GM18519 (cell line): ENCODE measurements around the gene SPAG9.
"Not testable (repeated sequence)": the region's sequence is repeated elsewhere in the genome, so short reads cannot be mapped to it uniquely, and the experiment has no call there.

Experiments used
- ATAC-seq: cut with Tn5 transposase; IDR thresholded peaks from one replicate; pipeline ENCODE4 v1.9.1; 2021; ENCODE audit warnings: mild to moderate bottlenecking, moderate library complexity; ENCODE audit not compliant: unreplicated experiment, low FRiP score

The SPAG9 gene

DNA sequence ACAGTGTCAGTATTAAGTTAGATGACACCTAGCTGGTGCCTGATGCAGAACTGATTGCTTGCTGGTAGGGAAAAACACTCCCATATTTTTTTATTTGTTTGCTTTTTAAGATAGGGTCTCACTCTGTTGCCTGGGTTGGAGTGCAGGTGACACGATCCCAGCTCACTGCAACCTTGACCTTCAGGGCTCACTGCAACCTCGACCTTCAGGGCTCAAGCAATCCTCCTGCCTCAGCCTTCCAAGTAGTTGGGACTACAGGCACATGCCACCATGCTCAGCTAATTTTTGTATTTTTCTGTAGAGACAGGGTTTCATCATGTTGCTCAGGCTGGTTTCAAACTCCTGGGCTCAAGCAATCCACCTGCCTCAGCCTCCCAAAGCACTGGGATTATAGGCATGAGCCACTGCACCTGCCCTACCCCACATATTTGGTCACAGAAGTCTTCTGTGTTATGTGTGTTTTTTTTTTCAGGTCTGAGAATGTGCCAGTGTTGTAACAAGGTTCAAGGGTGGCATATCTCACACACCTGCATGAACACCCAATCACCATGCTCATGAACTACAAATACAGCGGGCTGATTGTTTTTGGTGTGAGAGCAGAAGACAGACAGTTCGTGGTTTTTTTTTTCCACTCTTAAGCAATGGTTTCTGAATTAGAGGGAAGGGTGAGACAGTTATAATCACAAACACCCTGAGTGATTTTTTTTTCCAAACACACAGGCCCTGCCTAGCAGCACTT, 22.8 kb downstream of the SPAG9 start:
- ATAC-seq = no peak

DNA sequence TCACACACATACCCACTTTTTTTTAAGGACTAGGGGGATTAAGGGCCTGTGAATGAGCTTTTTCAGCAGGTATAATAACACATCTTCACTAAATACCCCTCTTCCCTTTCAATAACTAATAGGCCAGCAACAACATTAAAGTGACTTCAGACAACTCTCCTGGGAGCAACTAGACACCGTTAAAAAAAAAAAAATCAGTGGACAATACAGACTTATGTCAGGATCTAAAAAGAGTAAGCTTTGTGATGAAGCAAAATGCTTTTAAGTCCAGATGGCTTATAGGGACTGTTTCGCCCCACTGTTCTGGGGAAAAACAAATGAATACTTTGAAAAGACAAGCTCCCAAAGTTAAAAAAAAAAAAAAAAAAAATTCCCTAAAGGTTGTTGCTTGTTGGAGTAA, 29.0 kb downstream of the SPAG9 start:
- ATAC-seq = no peak

DNA sequence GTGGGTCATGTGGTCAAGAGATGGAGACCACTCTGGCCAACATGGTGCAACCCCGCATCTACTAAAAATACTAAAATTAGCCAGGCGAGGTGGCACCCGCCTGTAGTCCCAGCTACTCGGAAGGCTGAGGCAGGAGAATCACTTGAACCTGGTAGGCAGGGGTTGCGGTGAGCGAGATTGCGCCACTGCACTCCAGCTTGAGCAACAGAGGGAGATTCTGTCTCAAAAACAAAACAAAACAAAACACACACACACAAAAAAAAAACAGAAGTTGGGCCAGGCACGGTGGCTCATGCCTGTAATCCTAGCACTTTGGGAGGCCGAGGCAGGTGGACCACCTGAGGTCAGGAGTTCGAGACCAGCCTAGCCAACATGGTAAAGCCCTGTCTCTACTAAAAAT, 31.8 kb downstream of the SPAG9 start:
- not testable (repeated sequence) for ATAC-seq

DNA sequence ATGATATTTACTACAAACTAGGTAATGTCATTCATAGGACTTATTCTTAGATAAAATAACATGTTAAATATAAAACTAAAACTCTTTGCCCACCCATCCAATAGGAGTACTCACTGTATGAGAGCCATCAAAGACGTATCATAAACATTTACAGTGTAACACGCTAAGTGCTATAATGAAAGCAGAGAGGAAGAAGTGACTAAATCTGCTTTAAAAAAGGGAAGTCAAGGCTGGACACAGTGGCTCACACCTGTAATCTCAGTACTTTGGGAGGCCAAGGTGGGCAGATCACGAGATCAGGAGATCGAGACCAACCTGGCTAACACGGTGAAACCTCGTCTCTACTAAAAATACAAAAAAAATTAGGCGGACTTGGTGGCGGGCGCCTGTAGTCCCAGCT, 32.4 kb downstream of the SPAG9 start:
- no peak for ATAC-seq

DNA sequence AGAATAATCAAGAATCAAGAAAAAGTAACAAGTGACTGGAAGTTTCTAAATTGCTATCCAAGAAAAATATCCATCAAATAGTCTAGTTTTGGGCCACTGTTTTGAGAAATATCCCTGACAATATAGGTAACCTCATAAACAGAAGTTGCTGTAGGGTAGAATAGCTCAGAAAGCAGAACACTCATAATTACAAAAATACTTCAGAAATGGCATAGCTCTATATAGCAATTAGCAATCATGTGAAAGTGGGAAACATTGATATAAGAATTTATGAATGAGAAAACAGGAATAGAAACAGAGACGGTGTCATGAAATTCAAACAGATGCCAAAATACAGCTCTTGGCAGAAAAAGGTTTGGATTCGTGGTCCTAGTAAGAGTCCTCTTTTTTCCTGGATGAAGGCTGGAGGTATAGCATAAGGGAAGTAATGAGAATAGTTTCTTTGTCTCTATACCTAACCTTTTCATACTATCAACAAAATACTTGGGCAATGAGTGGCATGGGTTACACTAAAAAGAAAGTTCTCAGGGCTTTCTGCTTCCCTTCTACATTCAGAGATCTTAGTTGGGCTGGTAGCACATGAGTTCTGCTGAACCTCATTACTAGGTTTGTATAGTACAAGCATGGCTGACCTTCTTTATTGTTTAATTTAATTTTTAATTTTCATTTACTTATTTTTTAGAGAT, 33.5 kb downstream of the SPAG9 start:
- ATAC-seq = no peak

DNA sequence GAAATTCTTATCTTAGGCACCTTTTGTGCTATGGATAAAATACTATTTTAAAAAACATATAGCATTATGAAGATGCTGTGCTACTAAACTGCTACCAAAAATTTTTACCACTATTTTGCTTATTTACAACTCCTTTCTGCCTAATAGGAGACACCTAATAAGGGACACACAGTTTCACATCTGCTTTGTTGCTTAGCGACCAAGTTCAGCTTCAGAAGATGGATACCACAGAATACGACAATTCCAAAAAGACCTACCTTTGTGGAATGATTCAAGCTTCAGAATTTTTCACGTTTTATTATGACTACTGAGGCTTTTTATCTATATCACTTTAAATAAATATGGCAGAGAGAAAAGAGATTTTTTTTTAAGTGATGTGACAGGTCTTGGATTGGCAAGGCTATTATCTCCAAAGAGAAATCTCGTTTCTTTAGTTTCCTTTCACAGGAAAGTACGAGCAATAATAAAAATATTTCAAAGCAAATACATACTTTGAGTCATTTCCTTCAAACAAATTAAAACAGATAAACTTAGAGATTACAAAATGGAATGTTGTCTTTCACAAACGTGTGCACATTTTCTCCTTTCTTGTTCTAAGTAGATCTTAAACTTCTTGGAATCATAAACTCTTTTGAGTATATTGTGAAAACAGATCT, 35.4 kb downstream of the SPAG9 start:
- ATAC-seq = no peak

DNA sequence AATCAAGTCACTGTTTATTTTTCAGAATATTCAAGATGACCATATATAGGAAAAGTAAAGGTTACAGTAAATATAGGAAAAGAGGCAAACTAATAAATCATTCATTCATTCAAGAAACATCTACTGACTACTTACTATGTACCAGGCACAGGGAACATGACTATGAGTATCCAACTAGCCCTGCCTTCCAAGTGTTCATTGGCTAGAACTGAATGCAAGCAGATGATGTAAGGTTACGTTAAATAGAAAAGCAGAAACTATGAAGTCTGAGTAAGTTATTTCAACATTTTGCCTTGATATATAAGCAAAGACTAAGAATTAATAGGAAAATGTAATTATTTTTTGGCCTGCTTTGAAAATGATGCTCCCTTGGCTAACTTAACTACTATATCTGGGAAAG, 36.7 kb downstream of the SPAG9 start:
- no peak for ATAC-seq

DNA sequence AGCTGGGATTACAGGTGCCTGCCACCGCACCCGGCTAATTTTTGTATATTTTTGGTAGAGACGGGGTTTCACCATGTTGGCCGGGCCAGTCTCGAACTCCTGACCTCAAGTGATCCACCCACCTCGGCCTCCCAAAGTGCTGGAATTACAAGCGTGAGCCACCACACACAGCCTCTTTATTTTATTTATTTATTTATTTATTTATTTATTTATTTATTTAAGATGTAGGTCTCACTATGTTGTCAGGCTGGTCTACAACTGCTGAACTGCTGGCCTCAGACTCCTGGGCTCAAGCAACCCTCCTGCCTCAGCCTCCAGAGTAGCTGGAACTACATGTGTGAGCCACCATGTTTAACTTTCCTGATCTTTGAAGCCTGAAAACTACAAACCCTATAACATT, 37.3 kb downstream of the SPAG9 start:
- not testable (repeated sequence) for ATAC-seq

DNA sequence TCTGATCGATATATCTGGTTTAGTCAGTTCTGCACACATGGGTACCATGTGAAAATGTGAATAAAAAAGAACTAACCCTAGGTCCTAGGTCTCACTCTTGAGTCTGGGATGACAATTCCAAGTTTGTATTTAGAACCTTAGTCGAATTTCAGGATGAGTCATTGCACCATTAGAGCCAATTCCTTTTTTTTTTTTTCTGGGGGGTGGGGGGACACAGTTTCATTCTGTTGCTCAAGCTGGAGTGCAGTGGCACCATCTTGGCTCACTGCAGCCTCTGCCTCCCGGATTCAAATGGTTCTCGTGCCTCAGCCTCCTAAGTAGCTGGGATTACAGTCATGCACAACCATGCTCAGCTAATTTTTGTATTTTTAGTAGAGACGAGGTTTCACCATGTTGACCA, 41.6 kb downstream of the SPAG9 start:
- no peak for ATAC-seq

DNA sequence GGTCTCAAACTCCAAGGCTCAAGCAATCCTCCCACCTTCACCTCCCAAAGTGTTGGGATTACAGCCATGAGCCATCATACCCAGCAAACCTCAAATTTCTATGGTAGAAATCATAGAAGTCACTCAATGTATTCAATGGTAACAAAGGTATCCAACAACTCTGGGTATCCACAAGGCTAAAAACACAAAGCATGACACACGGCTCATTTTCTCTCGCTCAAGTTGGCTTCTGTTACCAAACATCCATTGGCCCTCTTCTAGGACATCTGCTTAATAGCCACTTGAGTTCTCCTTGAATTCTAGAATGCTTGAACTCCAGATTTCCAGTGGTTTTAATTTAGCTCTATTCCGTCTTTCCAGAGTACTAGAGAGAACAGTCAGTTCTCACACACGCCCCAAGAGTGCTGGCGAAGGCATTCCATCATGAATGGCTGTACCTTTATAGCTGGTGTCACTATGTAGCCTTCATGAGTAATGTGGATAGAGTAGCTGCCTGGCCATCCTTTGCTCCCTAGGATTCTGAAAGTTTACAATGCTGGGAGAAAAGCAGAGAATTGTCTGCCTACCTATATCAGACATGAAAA, 42.6 kb downstream of the SPAG9 start:
- no peak for ATAC-seq

DNA sequence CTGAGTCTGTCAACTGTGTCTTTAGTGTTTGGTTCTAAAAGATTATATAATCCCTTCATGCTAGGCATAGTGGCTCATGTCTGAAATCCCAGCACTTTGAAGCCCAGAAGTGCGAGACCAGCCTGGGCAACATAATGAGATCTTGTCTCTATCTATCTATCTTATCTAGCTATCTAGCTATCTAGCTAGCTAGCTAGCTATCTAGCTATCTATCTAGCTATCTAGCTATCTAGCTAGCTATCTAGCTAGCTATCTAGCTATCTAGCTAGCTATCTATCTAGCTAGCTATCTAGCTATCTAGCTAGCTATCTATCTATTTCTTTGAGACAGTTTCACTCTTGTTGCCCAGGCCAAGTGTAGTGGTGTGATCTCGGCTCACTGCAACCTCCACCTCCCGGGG, 43.8 kb downstream of the SPAG9 start:
- no peak for ATAC-seq

DNA sequence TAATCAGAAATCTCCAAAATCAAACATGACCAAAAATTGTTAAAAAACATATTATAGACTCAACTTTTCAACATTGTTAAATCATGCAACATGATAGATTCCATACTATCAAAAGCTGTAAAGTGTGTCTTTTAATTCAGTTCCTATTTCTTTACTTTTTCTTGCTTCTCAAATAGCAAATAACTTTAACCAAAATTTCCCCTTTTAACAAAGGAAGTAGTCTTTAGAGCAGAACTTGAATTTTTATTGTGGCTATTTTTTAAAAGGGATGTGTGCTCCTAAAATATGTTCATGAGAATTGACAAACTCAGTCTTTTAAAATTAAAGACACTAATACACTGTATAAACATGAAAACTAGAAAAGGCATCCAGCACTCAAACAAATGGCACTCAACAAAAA, 49.1 kb downstream of the SPAG9 start:
- ATAC-seq = no peak

DNA sequence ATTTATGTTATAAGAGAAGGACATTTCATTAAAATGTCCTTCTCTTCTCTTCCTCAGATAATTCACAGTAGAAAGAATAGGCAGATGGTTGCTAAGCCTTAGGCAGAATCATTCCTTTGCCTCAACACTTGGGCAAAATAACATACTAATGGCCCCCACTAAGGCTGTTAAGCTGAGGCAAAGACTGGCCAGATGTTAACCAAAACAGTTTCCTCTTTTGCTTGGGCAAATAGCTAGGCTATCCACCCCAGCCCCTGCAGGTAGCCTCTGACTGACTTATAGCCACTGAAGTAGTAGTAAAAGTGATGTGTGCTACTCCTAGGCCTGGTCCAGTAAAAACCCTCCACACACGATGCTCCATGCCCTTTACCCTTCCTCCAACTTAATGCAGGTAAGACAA, 55.2 kb downstream of the SPAG9 start:
- ATAC-seq = no peak

DNA sequence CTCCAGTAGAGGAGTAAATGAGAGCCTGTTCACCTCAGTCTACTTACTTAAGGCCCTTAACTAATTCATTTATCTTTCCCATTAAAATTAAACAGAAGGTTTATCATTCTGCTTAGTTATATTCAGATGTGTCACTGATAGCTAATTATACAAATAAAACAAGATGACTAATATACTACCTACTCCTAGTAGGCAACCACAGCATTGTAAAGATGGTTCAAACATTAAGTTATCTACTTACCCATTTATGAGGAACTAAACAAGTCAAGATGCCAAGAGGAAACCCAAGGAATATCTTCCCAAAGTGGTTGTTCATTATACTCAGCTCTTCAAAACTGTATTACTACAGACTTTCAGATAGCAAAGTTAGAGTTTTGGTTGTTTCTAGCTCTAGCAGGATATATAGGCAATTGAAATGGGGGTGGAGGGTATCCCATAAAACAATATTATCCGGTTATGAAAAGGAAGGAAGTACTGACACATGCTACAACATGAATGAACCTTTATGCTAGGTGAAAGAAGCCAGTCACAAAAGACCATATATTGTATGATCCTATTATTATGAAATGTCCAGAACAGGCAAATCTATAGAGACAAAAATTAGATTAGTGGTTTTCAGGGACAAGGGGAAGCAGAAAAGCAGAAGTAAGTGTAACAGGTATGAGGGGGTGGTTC, 56.5 kb downstream of the SPAG9 start:
- ATAC-seq = no peak

DNA sequence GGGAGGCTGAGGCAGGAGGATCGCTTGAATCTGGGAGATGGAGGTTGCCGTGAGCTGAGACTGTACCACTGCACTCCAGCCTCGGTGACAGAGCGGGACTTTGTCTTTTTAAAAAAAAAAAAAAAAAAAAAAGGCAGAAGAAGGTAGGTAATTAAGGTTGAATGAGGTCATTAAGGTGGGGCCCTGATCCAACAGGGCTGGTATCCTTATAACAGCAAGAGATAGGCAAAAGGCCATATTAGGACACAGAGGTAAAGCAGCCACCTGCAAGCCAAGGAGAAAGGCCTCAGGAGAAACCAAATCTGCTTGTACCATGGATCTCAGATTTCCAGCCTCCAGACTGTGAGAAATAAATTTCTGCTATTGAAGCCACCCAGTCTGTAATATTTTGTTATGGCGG, 60.3 kb downstream of the SPAG9 start:
- no peak for ATAC-seq

DNA sequence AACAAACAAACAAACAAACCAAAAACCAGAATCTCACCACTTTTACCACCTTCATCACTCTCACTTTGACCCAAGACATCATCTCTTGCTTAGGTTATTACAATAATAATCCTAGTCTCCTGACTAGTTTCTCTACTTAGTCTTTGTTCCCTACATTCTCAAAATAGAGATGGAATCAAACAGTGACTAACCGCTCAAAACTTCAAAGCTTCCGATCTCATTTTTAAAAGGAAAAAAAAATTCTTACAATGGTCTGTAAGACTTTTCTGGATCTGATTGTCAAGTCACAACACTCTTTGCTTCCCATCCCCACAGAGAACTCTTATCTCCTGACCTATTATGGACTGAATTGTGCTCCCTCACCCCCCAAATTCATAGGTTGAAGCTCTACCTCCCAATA, 60.9 kb downstream of the SPAG9 start:
- ATAC-seq = no peak

DNA sequence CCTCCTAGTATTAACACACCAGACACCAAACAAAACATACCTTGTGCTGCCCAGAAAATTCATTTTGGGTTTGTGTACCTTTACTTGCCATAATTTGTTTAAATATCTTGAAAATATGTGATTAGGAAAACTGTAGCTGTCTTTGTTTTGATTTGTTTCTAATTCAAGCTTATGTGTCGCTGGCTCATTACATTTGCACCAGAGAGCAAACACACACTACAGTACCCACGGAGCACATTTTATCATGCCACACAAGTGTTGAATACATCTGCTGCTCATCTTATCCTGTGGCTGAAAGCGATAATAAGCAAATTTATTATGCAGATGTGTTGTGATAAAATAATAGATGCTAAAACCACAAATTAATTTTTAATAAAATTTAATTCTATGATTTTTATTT, 63.1 kb downstream of the SPAG9 start:
- ATAC-seq = no peak

DNA sequence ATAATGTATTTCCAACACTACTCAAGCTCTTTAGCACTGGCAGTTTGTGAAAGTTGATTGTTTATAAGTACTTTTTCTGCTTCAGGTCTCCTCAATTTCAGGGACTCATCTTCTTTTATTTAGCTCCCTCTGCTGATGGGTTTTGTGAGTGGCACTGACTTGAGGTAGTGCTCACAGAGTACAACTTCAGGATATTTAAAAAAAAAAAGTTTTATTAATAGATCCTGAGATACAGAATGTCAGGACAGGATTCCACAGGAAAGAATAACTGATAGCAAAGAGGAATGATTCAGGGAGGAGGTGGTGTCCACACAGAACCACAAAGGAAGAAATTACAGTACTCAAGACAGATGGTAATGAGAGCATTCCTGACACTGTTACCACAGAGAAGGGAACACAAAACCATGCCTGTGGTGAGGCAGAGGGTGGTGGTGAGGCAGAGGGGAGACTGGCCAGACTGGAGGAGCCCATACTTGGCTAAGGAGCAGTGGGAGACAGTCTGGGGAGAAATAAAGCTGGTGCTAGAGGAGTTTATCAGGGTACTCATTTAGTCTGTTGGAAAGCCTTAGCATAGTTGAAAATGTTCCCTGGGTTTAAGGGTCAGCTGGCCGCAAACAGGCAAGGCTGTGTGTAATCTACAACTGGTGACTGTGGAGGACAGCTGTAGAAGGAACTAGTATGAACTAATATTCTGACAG, 63.7 kb downstream of the SPAG9 start:
- no peak for ATAC-seq

DNA sequence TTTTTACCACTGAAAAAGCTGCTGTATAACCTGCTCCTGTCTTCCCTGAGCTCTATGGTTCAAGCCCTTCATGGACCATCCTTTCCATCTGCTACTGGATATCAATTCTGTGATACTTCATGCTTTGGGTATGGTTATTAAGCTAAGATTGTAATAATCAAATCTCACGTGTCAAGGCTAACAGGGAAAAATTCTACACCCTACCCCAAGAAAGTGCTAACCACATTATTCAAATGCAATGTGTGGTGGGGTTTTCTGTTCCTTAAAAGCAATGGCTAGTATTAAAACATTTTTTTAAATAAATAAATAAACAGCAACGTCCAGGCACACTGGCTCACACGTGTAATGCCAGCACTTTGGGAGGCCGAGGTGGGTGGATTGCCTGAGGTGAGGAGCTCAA, 65.9 kb downstream of the SPAG9 start:
- ATAC-seq = no peak

DNA sequence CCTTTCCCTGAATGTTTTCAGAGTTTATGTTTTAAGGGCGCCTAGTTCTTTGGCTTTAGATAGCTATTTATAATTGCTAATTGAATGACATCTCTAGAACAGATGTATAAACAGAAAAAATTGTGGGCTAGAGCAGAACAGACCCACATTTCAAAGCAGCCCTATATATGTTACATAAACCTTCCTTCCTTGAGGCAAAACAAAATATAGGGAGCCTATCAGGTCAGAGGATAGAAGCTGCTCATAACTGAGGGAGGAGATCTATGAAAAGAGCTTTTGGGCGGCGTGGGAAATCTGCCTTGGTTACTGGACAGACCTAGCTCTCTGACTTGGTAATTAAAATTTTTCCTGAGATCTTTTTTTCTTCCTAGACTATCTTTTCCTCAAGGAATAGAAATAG, 68.4 kb downstream of the SPAG9 start:
- no peak for ATAC-seq
